K562 (cell line): Measurements from ENCODE around the gene RCOR1. TPM values are rescaled to one million over a fixed set of nuclear protein-coding genes. Genes with fewer than 3 reads are reported as not detected.

Experiments
- CCNT2 ChIP-seq: IDR thresholded peaks from 2 replicates; pipeline ENCODE4 v1.6.1; 2011; ENCODE audit warnings: borderline replicate concordance, low read depth, mild to moderate bottlenecking, moderate library complexity, mixed read lengths, low read length; ENCODE audit not compliant: insufficient read length; ENCODE audit errors: extremely low read depth
- CHD2 ChIP-seq: IDR thresholded peaks from 2 replicates; pipeline ENCODE4 v1.6.1; 2011; ENCODE audit warnings: low read depth, low read length
- IRF2 ChIP-seq: sonication (generic); formaldehyde crosslinking; IDR thresholded peaks from 2 replicates; pipeline ENCODE4 v1.8.1; 2022; ENCODE audit warnings: mild to moderate bottlenecking, missing genetic modification reagents
- MCM5 ChIP-seq: fragments of 450-650 bp; IDR thresholded peaks from 2 replicates; pipeline ENCODE4 v1.6.1; 2016; ENCODE audit warnings: low read depth
- NFIC ChIP-seq: fragments of 450-650 bp; IDR thresholded peaks from 2 replicates; pipeline ENCODE4 v1.6.1; 2017; ENCODE audit warnings: mild to moderate bottlenecking, inconsistent platforms
- PHB ChIP-seq: fragments of 250-450 bp; sonication (Bioruptor Pico); IDR thresholded peaks from 2 replicates; pipeline ENCODE4 v1.5.0; 2021
- PHF8 ChIP-seq: fragments of 200-600 bp; sonication (generic); IDR thresholded peaks from 2 replicates; pipeline ENCODE4 v1.6.1; 2012; ENCODE audit warnings: mixed run types, mild to moderate bottlenecking, inconsistent platforms, low read length, moderate library complexity, borderline replicate concordance
- PML ChIP-seq: IDR thresholded peaks from 2 replicates; pipeline ENCODE4 v1.6.1; 2012; ENCODE audit warnings: low read length, inconsistent platforms
- RBFOX2 ChIP-seq: fragments of 200-400 bp; formaldehyde crosslinking; IDR thresholded peaks from 2 replicates; pipeline ENCODE4 v1.6.1; 2017; ENCODE audit warnings: low read depth, mild to moderate bottlenecking, low read length, moderate library complexity
- SIX5 ChIP-seq, 2 experiments: IDR thresholded peaks; 2 replicates each; pipeline ENCODE4 v1.6.1; 2011; ENCODE audit warnings: low read length in 2 of 2, borderline replicate concordance in 1 of 2, low read depth in 1 of 2, mild to moderate bottlenecking in 1 of 2, moderate library complexity in 1 of 2; ENCODE audit not compliant: insufficient read depth in 1 of 2
- SUPT5H ChIP-seq: fragments of 450-650 bp; IDR thresholded peaks from 2 replicates; pipeline ENCODE4 v1.6.1; 2016
- ZBTB12 ChIP-seq: fragments of 250-450 bp; sonication (Bioruptor Pico); IDR thresholded peaks from 2 replicates; pipeline ENCODE4 v1.4.0; 2020
- ZBTB2 ChIP-seq: fragments of 450-650 bp; IDR thresholded peaks from 2 replicates; pipeline ENCODE4 v1.6.1; 2016; ENCODE audit warnings: antibody characterized with exemption
- ZBTB9 ChIP-seq: fragments of 450-650 bp; formaldehyde crosslinking; IDR thresholded peaks from 2 replicates; pipeline ENCODE4 v1.4.0; 2020; ENCODE audit warnings: mild to moderate bottlenecking, moderate library complexity
- ZNF407 ChIP-seq: fragments of 450-650 bp; IDR thresholded peaks from 2 replicates; pipeline ENCODE4 v1.6.1; 2016; ENCODE audit warnings: low read depth
- polyA plus RNA-seq, 8 experiments: library from polyadenylated mRNA; depleted of rRNA in 4 of 8; stranded (reverse) in 5 of 8; unstranded in 3 of 8; fragments of >200 nt; fragmentation: Nextera tagmentation in 2 of 8; fragmentation: Illumina TruSeq in 1 of 8; extraction: Ambion mirVana in 2 of 8; extraction: Trizol in 1 of 8; gene quantifications; 2 replicates each; pipeline versions ENCODE4 v1.2.1 to v1.2.3, GENCODE V29; 2011 to 2014; ENCODE audit warnings: inconsistent platforms in 1 of 8, missing spikeins in 1 of 8
- total RNA-seq, 7 experiments: library from RNA; depleted of rRNA in 6 of 7; stranded (reverse); fragments of >200 nt in 6 of 7; fragmentation: Illumina TruSeq in 2 of 7; extraction: Trizol in 2 of 7; gene quantifications; 2 replicates each; pipeline versions ENCODE4 v1.2.1 to v1.2.3, GENCODE V29; 2011 to 2021; ENCODE audit warnings: low replicate concordance in 1 of 7

Gene RCOR1
- total and polyA plus RNA-seq, 9 of the 15 experiments (the other 6 are each of a cell fraction or from before 2014, with no cell fraction given): 8.5 to 47.9 (median 20.9) TPM

- no peak for TF ChIP-seq CCNT2
- no peak for TF ChIP-seq MCM5
- no peak for TF ChIP-seq SIX5 (IDR thresholded peaks at IDR 0.05; ENCODE audit: borderline replicate concordance in 1 of 2, insufficient read depth in 1 of 2, low read depth in 1 of 2, low read length in 2 of 2)
- TF ChIP-seq PML: 0 out of 2 replicates have a peak, but pooled peaks have one; percentile 40
- TF ChIP-seq ZBTB9: no peak
- peak; percentile 69; the same call in 1 of the 2 replicates for TF ChIP-seq SUPT5H
- TF ChIP-seq ZBTB2: 0 out of 2 replicates have a peak, but pooled peaks have one; percentile 46
- TF ChIP-seq PHF8: peak; percentile 49; the same call in 1 of the 2 replicates
- TF ChIP-seq IRF2: no peak
- TF ChIP-seq ZBTB12: peak; percentile 31; the same call in 1 of the 2 replicates
- peak; percentile 83 for TF ChIP-seq RBFOX2
- TF ChIP-seq ZNF407: peak; percentile 84
- peak; percentile 77 for TF ChIP-seq CHD2
- TF ChIP-seq NFIC: peak; percentile 13; the same call in 1 of the 2 replicates
- peak; percentile 49; the same call in 1 of the 2 replicates for TF ChIP-seq PHB (CRISPR knock-in tag)
Measured at GRCh38 chr14:102591944-102592762, at the start of gene RCOR1 (continued).
